ENCODE results near the gene ZNF219. TPM values are rescaled to one million over a fixed set of nuclear protein-coding genes. Genes with fewer than 3 reads are reported as not detected.

Gene ZNF219
- total and polyA plus RNA-seq, 10 of the 15 experiments (the other 5 are each of a cell fraction or from before 2014, with no cell fraction given), result 0.16 to 6.4 (median 1.9) TPM

DNA sequence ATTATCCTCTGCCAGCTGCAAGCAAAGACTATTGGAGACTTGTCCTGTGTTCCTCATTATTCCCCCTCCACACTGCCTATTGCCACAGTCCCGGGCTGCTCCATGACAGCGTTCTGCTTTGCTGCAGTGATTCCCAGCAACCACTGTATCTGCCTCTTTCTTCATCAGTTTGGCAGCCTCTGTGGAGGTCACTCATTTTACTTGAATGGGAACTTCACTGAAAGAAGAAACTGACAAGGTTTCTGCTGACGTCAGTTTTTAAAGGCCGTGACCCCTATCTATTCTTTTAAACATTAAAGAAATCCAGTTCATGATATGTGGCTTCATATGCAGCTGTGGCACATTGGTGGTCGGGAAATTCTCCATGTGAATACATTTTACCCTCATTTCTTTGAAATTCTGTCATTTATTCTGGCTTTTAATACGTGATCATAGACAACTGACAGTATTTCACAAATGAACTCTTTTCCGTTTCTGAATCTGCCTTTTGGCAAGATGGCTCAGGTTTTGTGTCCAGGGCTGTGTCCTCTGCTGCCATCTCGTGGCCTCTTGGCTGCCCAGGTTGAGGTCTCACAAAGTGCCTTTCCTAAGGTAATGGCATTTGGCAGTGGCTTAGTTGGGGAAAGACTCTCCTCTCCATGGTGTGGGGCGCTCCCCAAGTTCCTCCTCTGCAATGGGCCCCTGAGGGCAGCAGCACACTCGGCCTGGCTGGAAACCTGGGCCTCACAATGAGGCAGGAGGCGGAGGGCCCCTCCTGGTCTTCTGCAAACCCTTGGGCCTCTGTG, 8.2 kb upstream of the ZNF219 start:
- Histone ChIP-seq H2AFZ (ENCODE audit: control insufficient read depth, low read depth, low read length) (peak overlapping the region; percentile 77), H3K4me3 (no peak overlapping the region), H3K36me3 (ENCODE audit: control insufficient read depth in 2 of 2, insufficient read depth in 2 of 2, low read length in 1 of 2) (no peaks in the 10 kb centered on the region), H4K20me1 (ENCODE audit: control insufficient read depth, insufficient read depth) (no peaks in the 10 kb centered on the region), H3K9me3 (replicated peaks; ENCODE audit: control insufficient read depth, insufficient read depth, low read length) (no peaks in the 10 kb centered on the region; the same call in 2 of the 3 replicates), H3K79me2 (ENCODE audit: control insufficient read depth, insufficient read depth, low read length) (no peaks in the 10 kb centered on the region; the same call in 1 of the 2 replicates), H3K4me1 (ENCODE audit: control insufficient read depth, insufficient read depth, low read length) (peaks cover 37% of the 10 kb centered on the region), H3K4me2 (ENCODE audit: control insufficient read depth, insufficient read depth) (no peak overlapping the region), H3K9ac (ENCODE audit: control insufficient read depth, insufficient read depth, low read length) (no peak overlapping the region; the same call in 1 of the 2 replicates), H3K27ac (ENCODE audit: control insufficient read depth, insufficient read depth) (no peak overlapping the region), H3K27me3 (replicated peaks in 1 of 2; ENCODE audit: control insufficient read depth in 2 of 2, insufficient read depth in 2 of 2, low read length in 1 of 2) (no peaks in the 10 kb centered on the region)
- intact Hi-C loops (cut with micrococcal nuclease; ENCODE audit: unreplicated experiment), result loop anchor here (1.0 kb wide), 1 partner anchor 14 kb away; no protein-coding TSS in a partner anchor
- WGBS (ENCODE audit: insufficient coverage, insufficient replicate concordance, low lambda C conversion rate, missing lambda C conversion rate), result 28% methylated on average over 11 of the region's 11 CpGs
- ChIA-PET POLR2A (interaction anchor here (0.6 to 4.1 kb wide), 2 partner anchors 36 to 351 kb away, joined by 7 to 21 read pairs; partner anchors contain the start of gene ARHGEF40), CTCF (interaction anchor here (1.2 to 10.6 kb wide), 9 partner anchors 11 to 392 kb away, joined by 3 to 253 read pairs (median 61); partner anchors contain the start of genes ARHGEF40 and RNASE13), SMC1A (ENCODE audit: uncharacterized antibody, unreplicated experiment) (interaction anchor here (1.4 to 8.3 kb wide), 4 partner anchors 12 to 93 kb away, joined by 3 to 99 read pairs (median 44); no protein-coding TSS in a partner anchor), RAD21 (ENCODE audit: unreplicated experiment) (interaction anchor here (2.8 to 3.2 kb wide), 2 partner anchors 14 to 92 kb away, joined by 5 to 10 read pairs; no protein-coding TSS in a partner anchor)
- no TSS peak for BruUV-seq (replicated peaks)
- ATAC-seq (peak; percentile 35), FAIRE-seq (peak; percentile 59), DNase-seq (ENCODE audit: low read depth, low spot score) (no peak)
- in situ Hi-C loops (cut with MboI), result no loop called here
- TF ChIP-seq EP300 (IDR thresholded peaks at IDR 0.05; ENCODE audit: borderline replicate concordance in 1 of 2, control insufficient read depth in 1 of 2, low read depth in 2 of 2, low read length in 2 of 2) (0 out of 4 replicates have a peak, but pooled peaks of 1 of the 2 experiments have one; percentile 11), NFIC (IDR thresholded peaks at IDR 0.05; ENCODE audit: low read depth, low read length) (no peak), YY1 (IDR thresholded peaks at IDR 0.05; ENCODE audit: low read depth, low read length) (peak; percentile 90), ZNF384 (IDR thresholded peaks at IDR 0.05; ENCODE audit: borderline replicate concordance, low read depth, low read length) (no peak), SMC3 (IDR thresholded peaks at IDR 0.05; ENCODE audit: borderline replicate concordance, low read length) (peak; percentile 86), PAX8 (IDR thresholded peaks at IDR 0.05) (no peak), ELK1 (IDR thresholded peaks at IDR 0.05; ENCODE audit: low read depth, low read length) (no peak), NR2C1 (IDR thresholded peaks at IDR 0.05) (0 out of 2 replicates have a peak, but pooled peaks have one; percentile 35), SMARCA5 (IDR thresholded peaks at IDR 0.05) (peak; percentile 67), STAT1 (conservative IDR thresholded peaks at IDR 0.05) (0 out of 2 replicates have a peak, but pooled peaks have one; percentile 43), CREM (IDR thresholded peaks at IDR 0.05; ENCODE audit: low read depth) (no peak), CTCF (IDR thresholded peaks at IDR 0.05 in 2 of 3, conservative IDR thresholded peaks at IDR 0.05 in 1 of 3; ENCODE audit: control insufficient read depth in 2 of 3, extremely low read depth in 1 of 3, insufficient read depth in 1 of 3, low read depth in 3 of 3, low read length in 3 of 3) (peak; percentile 94 to 97 (median 94)), RAD21 (IDR thresholded peaks at IDR 0.05; ENCODE audit: insufficient read depth, low read depth, low read length) (peak; percentile 80), IRF5 (IDR thresholded peaks at IDR 0.05; ENCODE audit: borderline replicate concordance) (no peak), BCL11A (IDR thresholded peaks at IDR 0.05; ENCODE audit: low read depth, low read length) (no peak), SRF (IDR thresholded peaks at IDR 0.05; ENCODE audit: low read depth in 2 of 2, low read length in 2 of 2) (no peak)
- TF ChIP-seq, protein P1, sequence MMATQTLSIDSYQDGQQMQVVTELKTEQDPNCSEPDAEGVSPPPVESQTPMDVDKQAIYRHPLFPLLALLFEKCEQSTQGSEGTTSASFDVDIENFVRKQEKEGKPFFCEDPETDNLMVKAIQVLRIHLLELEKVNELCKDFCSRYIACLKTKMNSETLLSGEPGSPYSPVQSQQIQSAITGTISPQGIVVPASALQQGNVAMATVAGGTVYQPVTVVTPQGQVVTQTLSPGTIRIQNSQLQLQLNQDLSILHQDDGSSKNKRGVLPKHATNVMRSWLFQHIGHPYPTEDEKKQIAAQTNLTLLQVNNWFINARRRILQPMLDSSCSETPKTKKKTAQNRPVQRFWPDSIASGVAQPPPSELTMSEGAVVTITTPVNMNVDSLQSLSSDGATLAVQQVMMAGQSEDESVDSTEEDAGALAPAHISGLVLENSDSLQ (IDR thresholded peaks at IDR 0.05), result peak; percentile 34; the same call in 1 of the 2 replicates
